GM21526 (cell line): ENCODE data around the gene MASTL.

Experiments
- ATAC-seq: cut with Tn5 transposase; IDR thresholded peaks from one replicate; pipeline ENCODE4 v1.9.1; 2021; ENCODE audit warnings: moderate library complexity; ENCODE audit not compliant: unreplicated experiment, low FRiP score

MASTL gene

DNA sequence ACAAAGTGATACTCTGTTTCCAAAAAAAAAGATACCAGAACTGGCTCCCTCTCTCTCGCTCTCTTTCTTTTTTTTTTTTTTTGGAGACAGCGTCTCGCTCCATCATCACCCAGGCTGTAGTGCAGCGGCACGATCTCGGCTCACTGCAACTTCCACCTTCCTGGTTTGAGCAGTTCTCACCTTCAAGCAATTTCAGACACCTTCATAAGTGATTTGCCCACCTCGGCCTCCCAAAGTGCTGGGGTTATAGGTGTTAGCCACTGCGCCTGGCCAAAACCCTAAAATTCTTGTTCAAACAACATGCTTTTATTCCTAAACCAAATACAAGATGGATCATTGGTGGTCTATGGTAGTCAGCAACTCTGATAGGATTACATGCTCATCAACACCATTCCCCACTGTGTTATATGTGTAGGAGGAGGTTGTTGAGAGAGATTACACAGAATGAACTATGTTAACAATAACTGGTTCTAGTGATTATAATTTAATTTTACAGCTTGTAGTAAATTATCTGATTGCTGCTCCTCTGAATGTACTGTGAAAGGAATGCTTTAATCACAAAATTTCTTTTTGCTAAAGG lies 69.9 kb downstream of the MASTL start:
- ATAC-seq, result no peak

GRCh38 chr10:27225642-27226257 lies 70.6 kb downstream of the MASTL start:
- ATAC-seq, result no peak

- ATAC-seq, result no peak
Measured at GRCh38 chr10:27230022-27230421, 74.9 kb downstream of the MASTL start.

DNA sequence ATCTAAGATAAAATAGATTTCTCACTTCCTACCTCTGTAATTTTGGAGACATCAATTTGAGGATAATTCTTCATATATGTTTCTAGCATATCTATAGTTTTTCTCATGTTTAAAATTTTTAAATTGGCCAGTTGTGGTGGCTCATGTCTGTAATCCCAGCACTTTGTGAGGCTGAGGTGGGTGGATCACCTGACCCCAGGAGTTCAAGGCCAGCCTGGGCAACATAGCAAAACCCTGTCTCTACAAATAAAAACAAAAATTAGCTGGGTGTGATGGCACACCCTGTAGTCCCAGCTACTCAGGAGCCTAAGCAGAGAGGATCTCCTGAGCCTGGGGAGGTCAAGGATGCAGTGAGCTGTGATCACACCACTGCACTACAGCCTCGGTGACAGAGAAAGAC lies 80.6 kb downstream of the MASTL start:
- ATAC-seq, result no peak
